Smooth muscle cell of the brain vasculature (primary cell): ENCODE results near the gene PCDHA5.
"Not testable (repeated sequence)": the region's sequence is repeated elsewhere in the genome, so short reads cannot be mapped to it uniquely, and the experiment has no call there.

Experiments
- DNase-seq: peaks from one replicate; pipeline ENCODE4 v3.0.0-alpha.2; 2012; ENCODE audit warnings: low read depth, low spot score

Gene PCDHA5

GRCh38 chr5:140821375-140822280, at the start of gene PCDHA5:
Gene PCDHA5, plus strand, starts transcription at chr5:140821613.
- DNase-seq: no peak

GRCh38 chr5:140780512-140780911, 40.9 kb upstream of the PCDHA5 start:
- no peak for DNase-seq

- no peak for DNase-seq
These were observed 35.3 kb upstream of the PCDHA5 start, which contains the start of gene PCDHA1 for GRCh38 chr5:140785905-140786686. Gene PCDHA1, plus strand, starts transcription at chr5:140786140.

- DNase-seq: not testable (repeated sequence)
These were observed 34.0 kb upstream of the PCDHA5 start for GRCh38 chr5:140787422-140787821.

GRCh38 chr5:140787849-140788504, 33.4 kb upstream of the PCDHA5 start:
- DNase-seq: not testable (repeated sequence)

GRCh38 chr5:140791089-140791488, 30.3 kb upstream of the PCDHA5 start:
- no peak for DNase-seq

- DNase-seq: no peak
These were observed 26.7 kb upstream of the PCDHA5 start, which contains the start of gene PCDHA2 for GRCh38 chr5:140794595-140795258. Gene PCDHA2, plus strand, starts transcription at chr5:140794852.

GRCh38 chr5:140795259-140795641, 26.2 kb upstream of the PCDHA5 start:
- DNase-seq: no peak

GRCh38 chr5:140796072-140796717, 25.2 kb upstream of the PCDHA5 start:
- DNase-seq: not testable (repeated sequence)

- no peak for DNase-seq
These were observed 24.7 kb upstream of the PCDHA5 start for GRCh38 chr5:140796718-140797095.

GRCh38 chr5:140800816-140801493, 20.5 kb upstream of the PCDHA5 start, which contains the start of gene PCDHA3:
Gene PCDHA3, plus strand, starts transcription at chr5:140801057.
- DNase-seq: no peak

GRCh38 chr5:140801494-140801841, 19.9 kb upstream of the PCDHA5 start:
- no peak for DNase-seq

GRCh38 chr5:140802381-140802780, 19.0 kb upstream of the PCDHA5 start:
- DNase-seq: not testable (repeated sequence)

- DNase-seq: no peak
These were observed 18.6 kb upstream of the PCDHA5 start for GRCh38 chr5:140802781-140803271.

- no peak for DNase-seq
These were observed 14.3 kb upstream of the PCDHA5 start, which contains the start of gene PCDHA4 for GRCh38 chr5:140806834-140807775. Gene PCDHA4, plus strand, starts transcription at chr5:140807068.

GRCh38 chr5:140808241-140808888, 13.0 kb upstream of the PCDHA5 start:
- DNase-seq: not testable (repeated sequence)

- no peak for DNase-seq
These were observed 12.5 kb upstream of the PCDHA5 start for GRCh38 chr5:140808889-140809291.

GRCh38 chr5:140822281-140822629, 842 bp downstream of the PCDHA5 start:
- DNase-seq: no peak
